IPS-15b (cell line): ENCODE results near the gene IL31RA.

ENCODE experiments used
- H3K27me3 ChIP-seq: one replicate; pipeline ENCODE4 v1.6.1; 2013; ENCODE audit warnings: low read length; ENCODE audit not compliant: control insufficient read depth, insufficient read depth
- H3K36me3 ChIP-seq: one replicate; pipeline ENCODE4 v1.6.1; 2013; ENCODE audit warnings: low read length; ENCODE audit not compliant: control insufficient read depth, insufficient read depth
- H3K4me1 ChIP-seq: one replicate; pipeline ENCODE4 v1.6.1; 2013; ENCODE audit warnings: mild to moderate bottlenecking, low read length; ENCODE audit not compliant: control insufficient read depth, insufficient read depth
- H3K4me3 ChIP-seq: one replicate; pipeline ENCODE4 v1.5.1; 2013; ENCODE audit warnings: low read depth, low read length
- H3K9ac ChIP-seq: one replicate; pipeline ENCODE4 v1.6.1; 2013; ENCODE audit warnings: low read depth, mild to moderate bottlenecking, low read length
- H3K9me3 ChIP-seq: one replicate; pipeline ENCODE4 v1.6.1; 2013; ENCODE audit warnings: mild to moderate bottlenecking, low read length; ENCODE audit not compliant: control insufficient read depth, insufficient read depth

Gene IL31RA

GRCh38 chr5:55841976-55842375 is 9.2 kb upstream of the IL31RA start:
- no peak overlapping the region for H3K9ac ChIP-seq
- no peaks in the 10 kb centered on the region for H3K9me3 ChIP-seq
- H3K36me3 ChIP-seq = no peaks in the 10 kb centered on the region
- H3K27me3 ChIP-seq = no peaks in the 10 kb centered on the region
- H3K4me1 ChIP-seq = no peaks in the 10 kb centered on the region
- no peak overlapping the region for H3K4me3 ChIP-seq

GRCh38 chr5:55847837-55848236 is 3.3 kb upstream of the IL31RA start:
- no peaks in the 10 kb centered on the region for H3K36me3 ChIP-seq
- H3K4me3 ChIP-seq = no peak overlapping the region
- H3K9me3 ChIP-seq = no peaks in the 10 kb centered on the region
- H3K9ac ChIP-seq = no peak overlapping the region
- no peaks in the 10 kb centered on the region for H3K27me3 ChIP-seq
- no peaks in the 10 kb centered on the region for H3K4me1 ChIP-seq

GRCh38 chr5:55848783-55849182 is 2.4 kb upstream of the IL31RA start:
- H3K9me3 ChIP-seq = no peaks in the 10 kb centered on the region
- H3K36me3 ChIP-seq = no peaks in the 10 kb centered on the region
- H3K4me1 ChIP-seq = no peaks in the 10 kb centered on the region
- no peak overlapping the region for H3K9ac ChIP-seq
- H3K27me3 ChIP-seq = no peaks in the 10 kb centered on the region
- no peak overlapping the region for H3K4me3 ChIP-seq

GRCh38 chr5:55851675-55851979 is 470 bp downstream of the IL31RA start:
- Histone ChIP-seq H3K36me3 (no peaks in the 10 kb centered on the region), H3K9me3 (no peaks in the 10 kb centered on the region), H3K4me1 (no peaks in the 10 kb centered on the region), H3K27me3 (no peaks in the 10 kb centered on the region), H3K9ac (no peak overlapping the region), H3K4me3 (no peak overlapping the region)

GRCh38 chr5:55852503-55852902 is 1.3 kb downstream of the IL31RA start:
- H3K27me3 ChIP-seq = no peaks in the 10 kb centered on the region
- H3K9me3 ChIP-seq = no peaks in the 10 kb centered on the region
- H3K4me1 ChIP-seq = no peaks in the 10 kb centered on the region
- H3K4me3 ChIP-seq = no peak overlapping the region
- H3K9ac ChIP-seq = no peak overlapping the region
- no peaks in the 10 kb centered on the region for H3K36me3 ChIP-seq

GRCh38 chr5:55853041-55853670 is 2.0 kb downstream of the IL31RA start:
- H3K27me3 ChIP-seq = no peaks in the 10 kb centered on the region
- no peaks in the 10 kb centered on the region for H3K4me1 ChIP-seq
- H3K4me3 ChIP-seq = no peak overlapping the region

GRCh38 chr5:55853818-55854217 is 2.7 kb downstream of the IL31RA start:
- Histone ChIP-seq H3K9ac (no peak overlapping the region), H3K4me1 (no peaks in the 10 kb centered on the region), H3K4me3 (no peak overlapping the region), H3K27me3 (no peaks in the 10 kb centered on the region), H3K9me3 (no peaks in the 10 kb centered on the region), H3K36me3 (no peaks in the 10 kb centered on the region)

More at GRCh38 chr5:55853041-55853670, 2.0 kb downstream of the IL31RA start:
- Histone ChIP-seq H3K9ac (no peak overlapping the region), H3K9me3 (no peaks in the 10 kb centered on the region), H3K36me3 (no peaks in the 10 kb centered on the region)

GRCh38 chr5:55855509-55855908 is 4.4 kb downstream of the IL31RA start:
- H3K27me3 ChIP-seq = no peaks in the 10 kb centered on the region
- no peak overlapping the region for H3K9ac ChIP-seq
- no peaks in the 10 kb centered on the region for H3K36me3 ChIP-seq
- H3K9me3 ChIP-seq = no peaks in the 10 kb centered on the region
- no peaks in the 10 kb centered on the region for H3K4me1 ChIP-seq
- H3K4me3 ChIP-seq = no peak overlapping the region

GRCh38 chr5:55856516-55857246 is 5.5 kb downstream of the IL31RA start:
- no peak overlapping the region for H3K4me3 ChIP-seq
- H3K4me1 ChIP-seq = no peaks in the 10 kb centered on the region
- H3K9ac ChIP-seq = no peak overlapping the region
- H3K9me3 ChIP-seq = no peaks in the 10 kb centered on the region
- no peaks in the 10 kb centered on the region for H3K36me3 ChIP-seq
- no peaks in the 10 kb centered on the region for H3K27me3 ChIP-seq

GRCh38 chr5:55857247-55857640 is 6.1 kb downstream of the IL31RA start:
- Histone ChIP-seq H3K9me3 (no peaks in the 10 kb centered on the region), H3K27me3 (no peaks in the 10 kb centered on the region), H3K4me3 (no peak overlapping the region), H3K9ac (no peak overlapping the region), H3K36me3 (no peaks in the 10 kb centered on the region), H3K4me1 (no peaks in the 10 kb centered on the region)

- no peak overlapping the region for H3K9ac ChIP-seq
- no peak overlapping the region for H3K4me3 ChIP-seq
- no peaks in the 10 kb centered on the region for H3K36me3 ChIP-seq
- no peaks in the 10 kb centered on the region for H3K9me3 ChIP-seq
- H3K4me1 ChIP-seq = no peaks in the 10 kb centered on the region
- no peaks in the 10 kb centered on the region for H3K27me3 ChIP-seq
These were observed 6.9 kb downstream of the IL31RA start for GRCh38 chr5:55858104-55858503.

- Histone ChIP-seq H3K27me3 (no peaks in the 10 kb centered on the region), H3K4me3 (no peak overlapping the region), H3K36me3 (no peaks in the 10 kb centered on the region), H3K9me3 (no peaks in the 10 kb centered on the region), H3K9ac (no peak overlapping the region), H3K4me1 (no peaks in the 10 kb centered on the region)
These were observed 9.1 kb downstream of the IL31RA start for GRCh38 chr5:55860288-55860687.
